Measurements from ENCODE around the gene EHHADH. TPM values are rescaled to one million over a fixed set of nuclear protein-coding genes. Genes with fewer than 3 reads are reported as not detected.
A peak's percentile ranks its signal among the peaks of the same experiment; 100 is the strongest.

Gene EHHADH
- total and polyA plus RNA-seq, 2 of the 13 experiments (the other 11 are each of a cell fraction or from before 2014, with no cell fraction given) = 14.5 to 38.9 TPM

DNA sequence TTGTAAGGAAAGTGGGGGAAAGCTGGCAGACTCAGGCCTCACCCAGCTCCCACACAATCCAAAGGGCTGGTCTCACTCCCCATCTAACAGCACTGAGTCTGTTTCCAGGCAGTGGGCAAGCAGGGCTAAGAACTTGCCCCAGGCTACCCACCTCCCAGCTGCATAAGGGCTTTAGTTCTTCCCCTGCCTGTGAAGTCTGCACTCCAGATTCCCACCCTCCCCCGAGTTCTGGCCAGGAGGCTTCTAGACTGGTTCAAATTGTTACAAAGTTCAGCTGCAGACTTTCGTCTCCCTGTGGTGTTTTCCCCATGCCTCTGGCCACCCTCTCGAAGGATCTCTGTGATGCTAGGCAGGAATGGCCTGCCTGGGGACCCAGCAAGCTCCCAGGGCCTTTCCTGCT lies 11.2 kb downstream of the EHHADH start:
- intact Hi-C loops (cut with micrococcal nuclease; ENCODE audit: unreplicated experiment) = no loop called here
- H3K4me3 ChIP-seq (replicated peaks in 1 of 3; ENCODE audit: insufficient read depth in 1 of 3, low read depth in 2 of 3, low read length in 3 of 3) = no peak overlapping the region
- peaks cover 2 to 14% of the 10 kb centered on the region in 2 experiments; a peak in 4 of 5 replicates for H3K36me3 ChIP-seq (replicated peaks in 1 of 2; ENCODE audit: control insufficient read depth in 1 of 2, insufficient read depth in 2 of 2, low read length in 2 of 2)
- peaks cover 22% of the 10 kb centered on the region for H3K9me3 ChIP-seq (ENCODE audit: low read length)
- H3K79me2 ChIP-seq (ENCODE audit: insufficient read depth, low read length) = no peaks in the 10 kb centered on the region
- H4K20me1 ChIP-seq (ENCODE audit: insufficient read depth, low read length) = no peaks in the 10 kb centered on the region
- H3K27me3 ChIP-seq (ENCODE audit: control insufficient read depth in 1 of 2, insufficient read depth in 2 of 2, low read length in 2 of 2) = no peaks in the 10 kb centered on the region
- CTCF ChIA-PET (ENCODE audit: low intra/inter-chr PET ratio, low total read pairs) = no interaction called here
- WGBS (ENCODE audit: low lambda C conversion rate) = 93% methylated on average over 3 of the region's 3 CpGs
- BruUV-seq (replicated peaks) = no TSS peak
- H2AFZ ChIP-seq (ENCODE audit: low read length) = no peak overlapping the region
- H3K4me1 ChIP-seq (ENCODE audit: insufficient read depth, low read length) = peaks cover 22% of the 10 kb centered on the region
- DNase-seq (ENCODE audit: low spot score) (no peak), FAIRE-seq (no peak), ATAC-seq (peak; percentile 49; the same call in 2 of the 3 replicates)
- H3K27ac ChIP-seq (ENCODE audit: extremely low read length, insufficient read depth, low read length) = no peak overlapping the region
- H3K4me2 ChIP-seq (ENCODE audit: low read depth, low read length) = no peak overlapping the region
- H3K9ac ChIP-seq (ENCODE audit: insufficient read depth, low read depth, low read length) = no peak overlapping the region
- POLR2A ChIA-PET = interaction anchor here (1.3 kb wide), 1 partner anchor 10 kb away, joined by 5 read pairs; no protein-coding TSS in a partner anchor
- in situ Hi-C loops (cut with HindIII; ENCODE audit: extremely low pct_ligation_motif_present, low pct_unique_long_range_greater_than_20kb) = no loop called here
- TF ChIP-seq ZNF569 (CRISPR knock-in tag; IDR thresholded peaks at IDR 0.05; ENCODE audit: borderline replicate concordance) (no peak), ZBTB7B (CRISPR knock-in tag; IDR thresholded peaks at IDR 0.05) (no peak), XBP1 (CRISPR knock-in tag; IDR thresholded peaks at IDR 0.05) (no peak)

DNA sequence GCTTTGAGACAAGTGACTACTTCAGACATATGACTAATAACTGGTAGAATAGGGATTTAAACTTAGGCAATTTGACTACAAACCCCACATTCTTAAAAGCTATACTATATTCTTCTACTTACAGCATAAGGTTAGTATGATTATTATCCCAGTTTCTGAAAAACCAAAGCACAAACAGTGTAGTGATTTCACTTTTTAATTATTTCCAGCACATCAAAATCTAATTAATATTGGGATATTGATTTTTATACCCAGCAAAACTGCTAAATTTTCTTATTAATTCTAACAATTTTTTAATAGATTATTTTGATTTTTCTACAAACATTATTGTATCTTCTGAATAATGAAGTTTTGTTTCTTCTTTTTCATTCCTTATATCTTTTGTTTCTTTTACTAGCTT lies 16.9 kb downstream of the EHHADH start:
- FAIRE-seq (no peak), DNase-seq (ENCODE audit: low spot score) (no peak), ATAC-seq (no peak)
- Histone ChIP-seq H3K9ac (ENCODE audit: insufficient read depth, low read depth, low read length) (no peak overlapping the region), H3K9me3 (ENCODE audit: low read length) (peaks cover 25% of the 10 kb centered on the region), H3K4me1 (ENCODE audit: insufficient read depth, low read length) (no peaks in the 10 kb centered on the region), H2AFZ (ENCODE audit: low read length) (no peak overlapping the region), H3K79me2 (ENCODE audit: insufficient read depth, low read length) (no peaks in the 10 kb centered on the region), H3K27ac (ENCODE audit: extremely low read length, insufficient read depth, low read length) (no peak overlapping the region), H3K27me3 (ENCODE audit: control insufficient read depth in 1 of 2, insufficient read depth in 2 of 2, low read length in 2 of 2) (no peaks in the 10 kb centered on the region), H3K36me3 (replicated peaks in 1 of 2; ENCODE audit: control insufficient read depth in 1 of 2, insufficient read depth in 2 of 2, low read length in 2 of 2) (peaks cover 3 to 6% of the 10 kb centered on the region in 2 experiments; a peak in 4 of 5 replicates), H3K4me3 (replicated peaks in 1 of 3; ENCODE audit: insufficient read depth in 1 of 3, low read depth in 2 of 3, low read length in 3 of 3) (no peak overlapping the region), H4K20me1 (ENCODE audit: insufficient read depth, low read length) (no peaks in the 10 kb centered on the region), H3K4me2 (ENCODE audit: low read depth, low read length) (no peak overlapping the region)
- no TSS peak for BruUV-seq (replicated peaks)
- CTCF ChIA-PET (ENCODE audit: low intra/inter-chr PET ratio, low total read pairs) = no interaction called here
- TF ChIP-seq CHD2 (IDR thresholded peaks at IDR 0.05; ENCODE audit: low read depth, low read length) (no peak), SMYD3 (CRISPR knock-in tag; IDR thresholded peaks at IDR 0.05) (no peak), KDM5B (CRISPR knock-in tag; IDR thresholded peaks at IDR 0.05; ENCODE audit: borderline replicate concordance) (no peak), ZFP1 (CRISPR knock-in tag; IDR thresholded peaks at IDR 0.05) (peak; percentile 98; the same call in 1 of the 2 replicates), ZBTB1 (CRISPR knock-in tag; IDR thresholded peaks at IDR 0.05; ENCODE audit: borderline replicate concordance) (no peak)
- POLR2A ChIA-PET = interaction anchor here (1.0 kb wide), 1 partner anchor 14 kb away, joined by 3 read pairs; no protein-coding TSS in a partner anchor
- in situ Hi-C loops (cut with HindIII; ENCODE audit: extremely low pct_ligation_motif_present, low pct_unique_long_range_greater_than_20kb) (no loop called here), intact Hi-C loops (cut with micrococcal nuclease; ENCODE audit: unreplicated experiment) (no loop called here)
